HepG2 (cell line): ENCODE measurements around the gene RPS8. TPM values are rescaled to one million over a fixed set of nuclear protein-coding genes. Genes with fewer than 3 reads are reported as not detected.

ENCODE experiments used
- AGO2 ChIP-seq: fragments of 200-400 bp; formaldehyde crosslinking; optimal IDR thresholded peaks from 2 replicates; pipeline ENCODE3; 2017; ENCODE audit warnings: mild to moderate bottlenecking, low read depth, low read length, moderate library complexity
- JUND ChIP-seq: sonication (generic); formaldehyde crosslinking; IDR thresholded peaks from 2 replicates; pipeline ENCODE4 v1.8.0; 2022; ENCODE audit warnings: mild to moderate bottlenecking, missing genetic modification reagents
- MYNN ChIP-seq: sonication (generic); formaldehyde crosslinking; IDR thresholded peaks from 2 replicates; pipeline ENCODE4 v1.4.0; 2020; ENCODE audit warnings: mild to moderate bottlenecking, low read depth, missing genetic modification reagents
- POGZ ChIP-seq: sonication (generic); formaldehyde crosslinking; IDR thresholded peaks from 2 replicates; pipeline ENCODE4 v1.4.0; 2020; ENCODE audit warnings: mild to moderate bottlenecking, missing genetic modification reagents
- TAF1 ChIP-seq: sonication (generic); formaldehyde crosslinking; IDR thresholded peaks from 2 replicates; pipeline ENCODE4 v1.4.0; 2020; ENCODE audit warnings: missing genetic modification reagents
- ZBTB20 ChIP-seq: sonication (generic); formaldehyde crosslinking; IDR thresholded peaks from 2 replicates; pipeline ENCODE4 v1.8.1; 2023; ENCODE audit warnings: missing genetic modification reagents, low read depth, mild to moderate bottlenecking, borderline replicate concordance
- ZKSCAN8 ChIP-seq: IDR thresholded peaks from 2 replicates; pipeline ENCODE4 v1.6.1; 2016; ENCODE audit warnings: borderline replicate concordance, missing genetic modification reagents, missing compliant biosample characterization
- ZNF615 ChIP-seq: sonication (generic); formaldehyde crosslinking; IDR thresholded peaks from 2 replicates; pipeline ENCODE4 v1.5.0; 2020; ENCODE audit warnings: mild to moderate bottlenecking, missing genetic modification reagents, borderline replicate concordance
- ZNF660 ChIP-seq: sonication (generic); formaldehyde crosslinking; IDR thresholded peaks from 2 replicates; pipeline ENCODE4 v1.5.1; 2020; ENCODE audit warnings: mild to moderate bottlenecking, low read depth, missing genetic modification reagents, borderline replicate concordance
- ZNF772 ChIP-seq: sonication (generic); formaldehyde crosslinking; IDR thresholded peaks from 2 replicates; pipeline ENCODE4 v1.5.0; 2020; ENCODE audit warnings: mild to moderate bottlenecking, missing genetic modification reagents
- polyA plus RNA-seq, 8 experiments: library from polyadenylated mRNA; depleted of rRNA in 3 of 8; stranded (reverse) in 7 of 8; unstranded in 1 of 8; fragments of >200 nt; fragmentation: Illumina TruSeq in 4 of 8; extraction: Trizol in 4 of 8; gene quantifications; 2 replicates each; pipeline versions ENCODE4 v1.2.1 to v1.2.3, GENCODE V29; 2011 to 2016; ENCODE audit warnings: low read depth in 4 of 8, missing spikeins in 1 of 8, mixed read lengths in 1 of 8; ENCODE audit not compliant: insufficient read depth in 1 of 8
- total RNA-seq, 5 experiments: library from RNA; depleted of rRNA; stranded (reverse); fragments of >200 nt; fragmentation: Illumina TruSeq; extraction: Trizol; gene quantifications; 2 replicates each; pipeline ENCODE4 v1.2.3, GENCODE V29; 2016; ENCODE audit warnings: low read depth in 1 of 5
- TF ChIP-seq, protein P1 (sequence below): sonication (generic); formaldehyde crosslinking; IDR thresholded peaks from 2 replicates; pipeline ENCODE4 v1.9.0; 2021; ENCODE audit warnings: mild to moderate bottlenecking, missing genetic modification reagents
- TF ChIP-seq, protein P2 (sequence below): sonication (generic); formaldehyde crosslinking; IDR thresholded peaks from 2 replicates; pipeline ENCODE4 v1.4.0; 2020; ENCODE audit warnings: missing genetic modification reagents

RPS8 gene
- total and polyA plus RNA-seq, 2 of the 13 experiments (the other 11 are each of a cell fraction or from before 2014, with no cell fraction given): 2,628 to 2,822 TPM

DNA sequence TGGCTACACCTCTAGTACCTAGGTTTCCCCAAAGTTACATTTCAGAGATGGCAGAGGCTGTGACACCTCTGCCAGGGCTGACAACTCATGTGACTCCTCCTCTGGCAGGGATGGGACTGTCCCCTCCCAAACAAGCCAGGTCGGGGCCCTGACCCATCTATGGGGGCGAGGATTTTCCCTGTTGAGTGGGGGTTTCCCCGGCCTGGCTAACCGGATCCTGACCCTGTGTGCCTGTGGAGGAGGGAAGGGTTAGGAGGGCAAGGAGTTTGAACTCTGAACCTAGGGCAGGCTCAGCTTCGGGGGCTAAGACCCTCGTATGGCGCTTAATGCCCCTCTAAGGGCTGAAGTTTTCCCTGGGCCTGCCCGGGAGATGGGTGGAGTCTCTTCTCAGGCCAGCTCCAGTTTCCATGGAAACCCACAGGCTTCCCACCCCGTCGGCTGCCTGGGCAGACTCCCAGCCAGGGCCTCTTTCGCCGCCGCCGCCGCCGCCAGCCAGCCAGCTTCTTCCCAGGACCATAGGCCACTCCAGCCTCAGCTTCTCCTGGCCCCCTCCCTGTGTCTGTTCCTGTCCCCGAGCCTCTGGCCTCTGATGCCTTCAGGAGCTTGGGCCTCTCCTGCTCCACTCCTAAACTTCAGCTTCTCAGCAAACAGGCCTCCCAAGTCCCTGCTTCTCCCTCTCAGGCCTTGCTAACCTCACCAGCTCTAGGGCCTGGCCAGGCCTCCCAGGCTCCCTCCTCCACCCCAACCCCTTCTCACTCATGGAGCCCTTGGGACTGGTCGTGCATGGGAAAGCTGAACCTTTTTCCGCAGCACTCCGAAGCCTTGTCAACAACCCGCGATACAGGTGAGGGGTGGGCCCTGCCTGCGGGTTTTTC, 33.0 kb downstream of the RPS8 start, which contains the start of gene BTBD19 (continued):
- TF ChIP-seq, protein P1, sequence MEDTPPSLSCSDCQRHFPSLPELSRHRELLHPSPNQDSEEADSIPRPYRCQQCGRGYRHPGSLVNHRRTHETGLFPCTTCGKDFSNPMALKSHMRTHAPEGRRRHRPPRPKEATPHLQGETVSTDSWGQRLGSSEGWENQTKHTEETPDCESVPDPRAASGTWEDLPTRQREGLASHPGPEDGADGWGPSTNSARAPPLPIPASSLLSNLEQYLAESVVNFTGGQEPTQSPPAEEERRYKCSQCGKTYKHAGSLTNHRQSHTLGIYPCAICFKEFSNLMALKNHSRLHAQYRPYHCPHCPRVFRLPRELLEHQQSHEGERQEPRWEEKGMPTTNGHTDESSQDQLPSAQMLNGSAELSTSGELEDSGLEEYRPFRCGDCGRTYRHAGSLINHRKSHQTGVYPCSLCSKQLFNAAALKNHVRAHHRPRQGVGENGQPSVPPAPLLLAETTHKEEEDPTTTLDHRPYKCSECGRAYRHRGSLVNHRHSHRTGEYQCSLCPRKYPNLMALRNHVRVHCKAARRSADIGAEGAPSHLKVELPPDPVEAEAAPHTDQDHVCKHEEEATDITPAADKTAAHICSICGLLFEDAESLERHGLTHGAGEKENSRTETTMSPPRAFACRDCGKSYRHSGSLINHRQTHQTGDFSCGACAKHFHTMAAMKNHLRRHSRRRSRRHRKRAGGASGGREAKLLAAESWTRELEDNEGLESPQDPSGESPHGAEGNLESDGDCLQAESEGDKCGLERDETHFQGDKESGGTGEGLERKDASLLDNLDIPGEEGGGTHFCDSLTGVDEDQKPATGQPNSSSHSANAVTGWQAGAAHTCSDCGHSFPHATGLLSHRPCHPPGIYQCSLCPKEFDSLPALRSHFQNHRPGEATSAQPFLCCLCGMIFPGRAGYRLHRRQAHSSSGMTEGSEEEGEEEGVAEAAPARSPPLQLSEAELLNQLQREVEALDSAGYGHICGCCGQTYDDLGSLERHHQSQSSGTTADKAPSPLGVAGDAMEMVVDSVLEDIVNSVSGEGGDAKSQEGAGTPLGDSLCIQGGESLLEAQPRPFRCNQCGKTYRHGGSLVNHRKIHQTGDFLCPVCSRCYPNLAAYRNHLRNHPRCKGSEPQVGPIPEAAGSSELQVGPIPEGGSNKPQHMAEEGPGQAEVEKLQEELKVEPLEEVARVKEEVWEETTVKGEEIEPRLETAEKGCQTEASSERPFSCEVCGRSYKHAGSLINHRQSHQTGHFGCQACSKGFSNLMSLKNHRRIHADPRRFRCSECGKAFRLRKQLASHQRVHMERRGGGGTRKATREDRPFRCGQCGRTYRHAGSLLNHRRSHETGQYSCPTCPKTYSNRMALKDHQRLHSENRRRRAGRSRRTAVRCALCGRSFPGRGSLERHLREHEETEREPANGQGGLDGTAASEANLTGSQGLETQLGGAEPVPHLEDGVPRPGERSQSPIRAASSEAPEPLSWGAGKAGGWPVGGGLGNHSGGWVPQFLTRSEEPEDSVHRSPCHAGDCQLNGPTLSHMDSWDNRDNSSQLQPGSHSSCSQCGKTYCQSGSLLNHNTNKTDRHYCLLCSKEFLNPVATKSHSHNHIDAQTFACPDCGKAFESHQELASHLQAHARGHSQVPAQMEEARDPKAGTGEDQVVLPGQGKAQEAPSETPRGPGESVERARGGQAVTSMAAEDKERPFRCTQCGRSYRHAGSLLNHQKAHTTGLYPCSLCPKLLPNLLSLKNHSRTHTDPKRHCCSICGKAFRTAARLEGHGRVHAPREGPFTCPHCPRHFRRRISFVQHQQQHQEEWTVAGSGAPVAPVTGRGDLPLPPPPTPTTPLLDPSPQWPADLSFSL (CRISPR knock-in tag): no peak
- TF ChIP-seq ZNF772 (CRISPR knock-in tag): 0 out of 2 replicates have a peak, but pooled peaks have one; percentile 8
- TF ChIP-seq ZBTB20 (CRISPR knock-in tag): no peak
- no peak for TF ChIP-seq ZKSCAN8 (CRISPR knock-in tag)
- TF ChIP-seq, protein P2, sequence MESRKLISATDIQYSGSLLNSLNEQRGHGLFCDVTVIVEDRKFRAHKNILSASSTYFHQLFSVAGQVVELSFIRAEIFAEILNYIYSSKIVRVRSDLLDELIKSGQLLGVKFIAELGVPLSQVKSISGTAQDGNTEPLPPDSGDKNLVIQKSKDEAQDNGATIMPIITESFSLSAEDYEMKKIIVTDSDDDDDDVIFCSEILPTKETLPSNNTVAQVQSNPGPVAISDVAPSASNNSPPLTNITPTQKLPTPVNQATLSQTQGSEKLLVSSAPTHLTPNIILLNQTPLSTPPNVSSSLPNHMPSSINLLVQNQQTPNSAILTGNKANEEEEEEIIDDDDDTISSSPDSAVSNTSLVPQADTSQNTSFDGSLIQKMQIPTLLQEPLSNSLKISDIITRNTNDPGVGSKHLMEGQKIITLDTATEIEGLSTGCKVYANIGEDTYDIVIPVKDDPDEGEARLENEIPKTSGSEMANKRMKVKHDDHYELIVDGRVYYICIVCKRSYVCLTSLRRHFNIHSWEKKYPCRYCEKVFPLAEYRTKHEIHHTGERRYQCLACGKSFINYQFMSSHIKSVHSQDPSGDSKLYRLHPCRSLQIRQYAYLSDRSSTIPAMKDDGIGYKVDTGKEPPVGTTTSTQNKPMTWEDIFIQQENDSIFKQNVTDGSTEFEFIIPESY (CRISPR knock-in tag): 0 out of 2 replicates have a peak, but pooled peaks have one; percentile 3
- TF ChIP-seq JUND (CRISPR knock-in tag): 0 out of 2 replicates have a peak, but pooled peaks have one; percentile 3
- peak; percentile 79 for TF ChIP-seq AGO2
- TF ChIP-seq ZNF615 (CRISPR knock-in tag): 0 out of 2 replicates have a peak, but pooled peaks have one; percentile 67
- peak; percentile 18 for TF ChIP-seq TAF1 (CRISPR knock-in tag)
- TF ChIP-seq POGZ (CRISPR knock-in tag): no peak
- TF ChIP-seq MYNN (CRISPR knock-in tag): no peak
- TF ChIP-seq ZNF660: no peak
